HG03460 (cell line): ENCODE results near the gene ANO4.

ENCODE experiments used
- ATAC-seq: cut with Tn5 transposase; IDR thresholded peaks from one replicate; pipeline ENCODE4 v1.9.1; 2021; ENCODE audit not compliant: unreplicated experiment

The ANO4 gene

DNA sequence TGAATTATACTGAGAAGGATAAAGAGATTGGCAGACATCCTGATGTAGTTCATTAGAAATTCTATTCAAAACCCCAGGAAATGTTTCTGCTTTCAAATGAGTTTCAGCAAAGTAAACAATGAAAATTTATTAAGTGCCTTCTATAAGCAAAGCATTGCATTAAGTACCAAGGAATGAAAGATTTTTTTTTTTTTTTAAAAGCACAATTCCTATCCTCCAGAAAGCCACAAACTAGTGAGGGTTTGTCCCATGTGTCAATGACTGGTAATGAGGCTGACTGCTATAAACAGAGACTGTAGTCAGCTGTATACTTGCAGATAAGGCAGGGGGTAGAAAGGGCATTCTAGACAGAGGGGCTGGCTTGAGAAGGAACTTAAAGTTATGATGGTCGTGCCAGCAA is 6.7 kb downstream of the ANO4 start:
- ATAC-seq, result no peak

GRCh38 chr12:100808777-100809176 is 14.2 kb downstream of the ANO4 start:
- ATAC-seq, result no peak

- no peak for ATAC-seq
Observed at GRCh38 chr12:100820314-100820713, 25.7 kb downstream of the ANO4 start.

DNA sequence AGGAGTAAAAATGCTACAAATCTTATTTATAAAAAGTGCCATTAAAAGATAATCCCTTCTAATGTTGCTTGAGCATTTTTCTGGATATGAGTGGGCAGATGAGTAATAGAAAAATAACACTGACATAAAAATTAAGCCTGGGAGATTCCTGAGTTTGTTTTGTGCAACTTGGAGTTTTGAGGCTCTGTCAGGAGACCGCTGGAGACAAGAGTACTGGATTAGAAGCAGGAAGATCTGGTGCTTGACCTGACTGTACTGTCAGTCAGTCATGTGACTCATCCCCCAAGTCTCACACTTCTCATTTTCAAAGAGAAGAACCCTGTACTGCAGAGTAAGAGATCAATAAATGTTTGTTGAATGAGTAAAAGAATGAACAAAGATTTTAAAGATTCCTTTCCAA is 29.4 kb downstream of the ANO4 start:
- no peak for ATAC-seq

GRCh38 chr12:100824476-100824875 is 29.9 kb downstream of the ANO4 start:
- no peak for ATAC-seq

DNA sequence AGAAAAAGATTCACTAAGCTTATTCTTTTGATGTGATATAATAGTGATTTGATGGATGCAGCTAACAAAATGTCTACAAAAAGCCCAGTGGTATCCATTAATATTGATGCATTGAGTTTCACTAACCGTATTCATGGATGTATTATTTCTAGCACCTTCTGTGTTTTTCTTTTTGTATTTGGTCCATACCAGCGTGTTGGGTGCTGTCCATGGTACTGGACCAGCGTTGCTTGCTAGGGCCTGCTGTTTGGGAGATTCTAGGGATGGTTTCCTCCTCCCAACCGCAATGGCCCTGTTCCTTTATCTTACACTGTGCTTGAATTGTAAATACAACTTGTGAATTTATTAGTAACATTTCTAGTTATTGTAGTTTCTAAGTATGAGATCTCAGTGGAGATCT is 31.7 kb downstream of the ANO4 start:
- ATAC-seq, result no peak

DNA sequence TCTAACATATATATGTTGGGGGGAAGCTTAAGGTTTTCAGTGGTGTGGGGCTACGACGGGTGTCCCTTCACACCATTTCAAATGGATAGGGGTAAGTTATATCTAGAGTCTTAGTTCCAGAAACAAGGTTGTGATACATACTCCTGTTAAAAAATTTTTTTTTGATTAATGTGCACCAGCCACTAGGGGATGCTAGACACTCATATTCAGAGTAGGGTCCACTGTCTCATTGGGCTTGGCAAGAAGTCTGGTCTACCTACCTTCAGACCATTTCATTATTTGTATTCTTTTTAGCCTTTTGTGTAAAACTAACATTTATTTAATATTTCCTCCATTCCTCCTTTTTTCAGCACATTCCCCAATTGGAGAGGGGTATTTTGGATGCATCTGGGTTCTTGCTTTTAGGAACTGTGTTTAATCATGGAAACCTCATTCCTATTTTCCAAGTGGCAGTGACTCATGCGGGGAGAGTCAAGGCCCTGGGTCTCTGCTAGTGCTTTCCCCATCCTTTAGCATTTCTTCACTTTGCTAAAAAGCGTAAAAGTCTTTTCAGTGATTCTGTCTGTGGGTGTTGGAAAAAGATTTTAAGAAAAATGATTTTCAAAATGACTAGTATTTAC is 33.4 kb downstream of the ANO4 start:
- no peak for ATAC-seq

DNA sequence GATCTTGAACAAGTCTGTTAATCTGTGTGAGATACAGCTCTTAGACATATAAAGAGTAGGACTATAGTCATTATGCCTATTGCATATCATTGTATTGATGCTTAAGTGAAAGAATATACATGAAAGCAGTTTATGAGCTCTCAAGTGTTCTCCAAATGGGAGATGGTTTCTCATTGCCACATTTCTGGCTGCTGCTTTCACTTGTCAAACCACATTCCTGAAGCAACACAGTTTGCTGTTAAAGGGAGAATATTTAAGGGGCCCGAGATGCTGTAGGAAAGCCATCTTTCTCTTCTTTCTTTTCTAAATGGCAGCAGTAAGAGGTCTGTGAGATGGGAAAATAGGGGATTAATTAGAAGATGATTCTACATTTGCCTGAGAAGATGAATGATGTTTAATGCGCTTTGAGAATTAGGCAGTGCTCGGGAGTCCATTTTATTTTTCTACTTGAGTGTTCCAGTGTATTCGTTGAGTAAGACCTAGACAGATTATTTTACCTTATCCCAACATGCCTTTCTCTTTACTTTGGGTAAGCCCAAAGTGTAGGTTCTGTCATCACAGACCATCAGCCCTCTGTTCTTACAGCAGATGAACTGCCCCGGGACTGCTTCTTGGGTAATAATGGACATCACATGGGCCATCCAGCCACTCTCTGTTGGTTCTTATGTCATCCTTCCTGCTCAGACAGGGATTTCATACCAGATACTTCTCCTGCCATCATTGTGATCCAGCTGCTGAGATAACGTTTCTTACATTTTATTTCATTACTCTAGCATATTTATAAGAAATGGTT is 35.6 kb downstream of the ANO4 start:
- ATAC-seq, result no peak

- no peak for ATAC-seq
Observed at GRCh38 chr12:100833282-100833681, 38.7 kb downstream of the ANO4 start.

DNA sequence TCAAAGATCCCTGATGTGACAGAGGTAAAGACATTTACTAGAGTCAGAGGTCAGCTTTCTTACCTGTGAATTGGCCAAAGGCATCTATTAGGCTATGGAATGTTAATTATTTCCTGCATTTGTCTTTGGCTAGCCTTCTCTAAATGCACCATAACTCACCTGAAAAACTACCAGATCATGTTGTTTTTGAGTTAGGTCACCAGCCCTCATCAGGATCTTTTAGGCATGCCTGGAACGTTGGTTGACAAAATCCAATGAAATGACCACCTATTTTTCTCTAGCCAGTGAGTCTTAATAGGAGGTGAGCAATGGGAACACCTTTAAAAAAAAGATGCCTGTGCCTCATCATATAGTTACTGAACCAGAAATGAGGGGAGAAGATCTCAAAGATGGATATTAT is 46.2 kb downstream of the ANO4 start:
- ATAC-seq, result no peak

- no peak for ATAC-seq
Observed at GRCh38 chr12:100842156-100842555, 47.6 kb downstream of the ANO4 start.

DNA sequence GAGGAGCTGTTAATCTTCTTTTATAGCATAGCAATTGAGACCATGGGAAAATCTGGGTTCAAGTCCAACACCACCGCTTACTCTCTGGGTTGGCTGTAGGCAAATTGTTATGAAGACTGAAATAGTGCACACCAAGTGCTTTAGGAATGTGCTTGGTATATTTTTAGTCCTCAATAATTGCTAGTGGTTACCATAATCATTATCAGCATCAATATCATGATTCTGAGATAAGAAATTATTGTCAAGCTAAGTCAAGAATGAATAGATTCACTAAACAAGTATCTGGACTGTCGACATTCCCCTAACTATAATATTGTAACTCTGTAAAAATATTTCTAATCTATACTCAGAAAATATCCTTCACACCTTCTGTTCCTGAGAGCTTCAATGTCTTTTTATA is 48.5 kb downstream of the ANO4 start:
- no peak for ATAC-seq

DNA sequence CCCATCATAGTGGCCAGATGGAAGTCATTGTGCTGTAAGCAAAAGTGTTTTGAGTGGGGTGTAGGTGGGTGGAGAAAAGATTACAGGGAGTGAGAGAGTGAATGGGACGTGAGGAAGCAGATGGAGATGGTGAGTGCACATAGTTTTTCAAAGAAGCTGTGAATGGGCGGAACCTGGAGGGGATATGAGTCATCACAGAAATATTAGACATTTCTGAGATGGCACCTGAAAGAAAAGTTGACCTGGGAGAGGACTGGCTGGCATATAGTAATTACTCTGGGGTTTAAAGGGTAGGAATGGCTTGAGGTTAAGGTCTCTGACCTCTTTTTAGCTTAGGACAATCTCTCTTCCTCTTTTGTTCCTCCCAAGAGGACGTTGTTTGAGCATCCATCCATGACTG is 50.5 kb downstream of the ANO4 start:
- ATAC-seq, result no peak

GRCh38 chr12:100851637-100852036 is 57.1 kb downstream of the ANO4 start:
- no peak for ATAC-seq

DNA sequence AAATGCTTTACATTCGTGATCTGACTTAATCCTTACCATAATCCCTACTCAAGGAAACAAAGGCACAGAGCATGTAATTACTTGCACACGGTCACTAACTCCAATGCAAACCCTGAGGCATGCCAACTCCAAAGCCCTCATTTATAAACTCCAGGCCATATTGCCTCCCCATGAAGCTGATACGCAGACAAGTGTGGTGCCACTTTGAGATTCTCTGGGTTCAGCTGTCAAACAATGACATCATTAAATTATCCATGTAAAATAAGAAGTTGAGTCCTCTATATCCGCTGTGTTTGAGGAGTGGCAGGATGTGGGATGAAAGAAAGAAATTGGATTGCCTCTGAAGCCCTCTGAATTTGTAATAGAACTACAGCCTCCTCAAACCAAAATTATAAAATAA is 62.8 kb downstream of the ANO4 start:
- no peak for ATAC-seq

DNA sequence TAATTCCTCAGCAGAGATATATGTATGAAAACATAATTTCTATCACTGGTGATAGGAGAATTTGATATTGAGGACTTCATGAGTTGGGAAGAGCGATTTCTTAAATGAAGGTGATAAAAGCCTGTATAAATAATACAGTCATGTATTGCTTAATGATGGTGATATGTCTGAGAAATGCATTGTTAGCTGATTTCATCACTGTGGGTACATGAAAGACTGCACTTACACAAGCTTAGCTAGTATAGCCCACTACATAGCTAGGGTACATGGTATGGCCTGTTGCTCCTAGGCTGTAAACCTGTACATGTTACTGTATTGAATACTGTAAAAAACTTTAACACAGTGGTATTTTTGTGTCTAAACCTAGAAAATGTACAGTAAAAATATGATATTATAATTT is 63.4 kb downstream of the ANO4 start:
- no peak for ATAC-seq

DNA sequence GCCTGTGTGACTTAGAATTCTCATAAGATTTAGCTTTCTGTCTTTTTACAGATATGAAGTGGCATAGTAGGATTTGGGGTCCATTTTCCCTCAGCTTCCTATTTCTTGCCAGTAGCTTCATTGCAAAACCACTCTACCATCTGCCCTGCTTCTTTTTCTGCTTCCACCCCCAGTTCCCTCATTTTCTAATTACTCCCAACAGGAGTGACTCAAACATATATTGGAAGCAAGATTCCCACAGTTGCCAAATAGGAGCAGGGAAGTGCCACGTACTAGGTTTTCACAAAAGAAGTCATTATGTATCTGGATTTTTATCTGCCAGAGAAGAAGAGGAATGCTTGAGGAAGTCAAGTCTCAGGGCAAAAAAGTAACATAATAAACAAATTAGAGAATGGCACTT is 64.1 kb downstream of the ANO4 start:
- no peak for ATAC-seq

DNA sequence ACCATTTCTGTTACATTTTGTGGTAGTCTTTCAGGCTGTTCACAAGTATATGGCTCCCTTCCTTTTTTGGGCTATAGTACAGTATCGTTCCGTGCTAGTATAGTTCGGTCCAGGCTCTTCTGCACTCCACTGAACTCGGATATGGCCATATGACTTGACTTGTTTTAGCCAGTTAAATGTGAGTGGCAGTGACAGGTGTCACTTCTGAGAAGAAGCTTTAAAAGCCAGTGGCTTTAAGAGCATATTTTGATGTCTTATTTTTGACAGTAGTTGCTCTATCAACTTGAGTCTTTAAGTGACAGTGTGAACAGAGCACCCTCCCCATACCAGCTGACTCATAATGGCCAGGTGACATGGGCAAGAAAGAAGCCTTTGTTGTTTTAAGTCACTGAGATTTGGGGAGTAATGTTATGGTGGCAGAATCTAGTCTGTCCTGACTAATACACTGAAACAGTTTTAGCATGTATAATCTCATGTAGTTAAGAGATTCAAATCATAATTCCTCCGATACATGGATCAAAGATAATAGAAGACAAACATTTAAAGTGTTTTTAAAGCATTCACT is 64.6 kb downstream of the ANO4 start:
- ATAC-seq, result no peak

DNA sequence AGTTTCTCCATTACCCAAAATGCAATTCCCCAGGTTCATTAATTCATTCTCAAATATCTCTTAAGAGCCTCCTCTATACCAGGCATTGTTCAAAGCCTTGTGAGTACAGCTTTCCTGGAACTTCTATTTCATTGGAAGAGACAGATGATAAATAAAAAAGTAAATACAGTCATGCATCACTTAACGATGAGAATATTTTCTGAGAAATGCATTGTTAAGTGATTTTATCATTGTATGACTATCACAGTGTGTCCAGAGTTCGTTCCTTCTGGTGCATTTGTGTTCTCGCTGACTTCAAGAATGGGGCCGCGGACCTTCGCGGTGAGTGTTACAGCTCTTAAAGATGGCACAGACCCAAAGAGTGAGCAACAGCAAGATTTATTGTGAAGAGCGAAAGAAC is 66.0 kb downstream of the ANO4 start:
- ATAC-seq, result no peak

- no peak for ATAC-seq
Observed at GRCh38 chr12:100862676-100863075, 68.1 kb downstream of the ANO4 start.

DNA sequence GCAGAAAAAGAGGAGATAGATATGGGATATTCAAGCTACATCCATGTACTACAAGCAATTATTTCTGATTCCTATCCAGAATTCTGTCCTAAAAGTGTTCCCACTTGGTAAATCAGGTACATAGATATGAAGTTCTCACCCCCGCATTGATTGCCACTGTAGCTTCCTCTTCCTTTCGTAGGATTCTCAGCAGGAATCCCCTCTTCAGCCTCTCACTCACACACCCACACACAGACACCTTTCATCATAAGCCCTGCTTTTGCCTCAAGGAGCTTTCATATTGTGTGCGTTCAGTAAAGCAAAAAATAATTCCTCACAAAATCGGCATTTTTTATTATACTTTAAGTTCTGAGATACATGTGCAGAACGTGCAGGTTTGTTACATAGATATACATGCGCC is 69.8 kb downstream of the ANO4 start:
- no peak for ATAC-seq

- no peak for ATAC-seq
Observed at GRCh38 chr12:100867639-100868393, 73.2 kb downstream of the ANO4 start.
